ENCODE results near the gene PDK4.
"Not testable (repeated sequence)": the region's sequence is repeated elsewhere in the genome, so short reads cannot be mapped to it uniquely, and the experiment has no call there.

Gene PDK4

DNA sequence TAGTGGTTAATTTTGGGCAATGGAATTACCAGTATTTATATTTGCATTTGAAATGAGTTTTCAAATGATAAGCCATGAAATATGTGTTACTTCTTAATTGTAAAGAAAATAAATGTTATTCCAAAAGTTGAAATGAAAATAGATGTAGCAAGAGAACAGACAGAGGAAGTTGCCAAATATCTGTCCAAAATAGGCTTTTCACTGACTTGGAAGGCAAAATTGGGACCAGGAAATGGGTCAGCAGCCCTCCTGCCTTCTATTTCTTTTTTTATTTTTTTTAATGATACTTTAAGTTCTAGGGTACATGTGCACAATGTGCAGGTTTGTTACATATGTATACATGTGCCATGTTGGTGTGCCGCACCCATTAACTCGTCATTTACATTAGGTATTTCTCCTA lies 8.1 kb upstream of the PDK4 start:
- not testable (repeated sequence) for DNase-seq

DNA sequence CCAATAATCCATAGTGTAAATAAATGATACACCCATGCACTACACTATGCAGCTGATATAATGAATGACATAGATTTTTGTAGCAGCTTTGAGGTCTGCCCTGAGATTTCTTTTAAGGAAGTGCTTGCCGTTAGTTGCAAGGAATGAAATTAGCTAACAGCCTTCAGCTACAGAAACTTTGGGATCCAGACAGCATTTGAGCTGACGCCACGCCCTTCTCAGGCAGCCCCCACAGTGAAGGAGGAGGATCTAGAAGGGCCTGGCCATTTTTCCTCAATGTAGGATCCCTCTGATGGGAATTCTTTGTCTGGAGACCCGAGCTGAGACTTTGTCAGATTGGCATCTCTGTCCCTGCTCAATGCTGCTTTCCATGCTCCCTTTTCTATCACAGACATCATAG lies 6.1 kb upstream of the PDK4 start:
- DNase-seq, result no peak

DNA sequence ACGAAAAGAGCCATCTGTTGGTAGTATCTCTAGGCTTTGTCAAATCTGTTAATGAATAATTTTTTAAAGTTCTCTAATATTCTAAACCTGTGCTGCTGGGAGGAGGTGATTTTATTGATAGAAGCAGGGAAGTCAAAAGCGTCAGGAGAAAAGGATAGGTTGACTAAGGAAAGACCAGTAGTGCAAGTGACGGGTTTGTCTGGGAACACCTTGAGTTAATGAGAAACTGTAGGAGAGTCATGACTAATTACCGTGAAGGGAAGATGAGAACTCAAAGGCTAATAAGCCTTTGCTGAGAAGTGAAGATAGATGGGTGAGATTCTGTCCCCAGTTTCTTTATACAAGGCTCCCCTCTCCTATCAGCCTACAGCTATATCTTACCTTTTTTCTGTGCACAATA lies 5.0 kb upstream of the PDK4 start:
- no peak for DNase-seq

DNA sequence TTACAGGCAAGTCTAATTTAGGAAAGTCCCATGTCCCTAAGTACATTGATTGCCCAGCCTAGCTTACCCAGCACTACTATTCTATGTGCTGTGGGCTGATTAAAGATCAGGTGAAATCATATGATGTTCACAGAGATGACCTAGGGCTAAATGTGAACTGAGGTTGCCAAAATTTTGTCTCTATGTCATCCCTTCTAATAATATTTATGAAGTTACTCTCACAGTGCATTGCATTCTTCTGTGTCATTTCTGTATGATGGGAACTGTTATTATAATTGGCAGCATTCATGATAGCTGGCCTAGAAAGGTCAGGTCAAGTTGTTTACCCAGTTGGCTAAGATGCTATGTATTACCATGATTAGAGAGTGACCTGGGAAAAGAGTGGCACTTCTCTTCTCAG lies 2.8 kb upstream of the PDK4 start:
- no peak for DNase-seq

DNA sequence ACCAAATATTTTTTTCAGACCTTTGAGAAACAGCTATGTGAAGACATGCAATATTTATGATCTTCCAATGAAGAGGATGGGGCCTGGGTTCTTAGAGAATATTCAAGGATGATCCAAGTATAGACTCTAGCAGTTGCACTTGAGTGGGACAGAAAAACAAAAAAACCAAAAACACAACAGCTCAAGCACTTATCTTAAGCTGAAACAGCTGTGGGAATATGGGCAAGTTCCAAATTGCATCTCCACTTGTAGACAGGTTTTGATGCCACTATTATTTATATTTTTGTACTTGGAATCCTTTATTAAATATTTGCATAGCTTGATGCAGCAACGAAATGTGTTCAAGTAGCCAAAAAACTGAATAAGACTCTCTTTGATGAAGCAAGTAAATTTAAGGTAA lies 2.2 kb upstream of the PDK4 start:
- DNase-seq, result no peak

DNA sequence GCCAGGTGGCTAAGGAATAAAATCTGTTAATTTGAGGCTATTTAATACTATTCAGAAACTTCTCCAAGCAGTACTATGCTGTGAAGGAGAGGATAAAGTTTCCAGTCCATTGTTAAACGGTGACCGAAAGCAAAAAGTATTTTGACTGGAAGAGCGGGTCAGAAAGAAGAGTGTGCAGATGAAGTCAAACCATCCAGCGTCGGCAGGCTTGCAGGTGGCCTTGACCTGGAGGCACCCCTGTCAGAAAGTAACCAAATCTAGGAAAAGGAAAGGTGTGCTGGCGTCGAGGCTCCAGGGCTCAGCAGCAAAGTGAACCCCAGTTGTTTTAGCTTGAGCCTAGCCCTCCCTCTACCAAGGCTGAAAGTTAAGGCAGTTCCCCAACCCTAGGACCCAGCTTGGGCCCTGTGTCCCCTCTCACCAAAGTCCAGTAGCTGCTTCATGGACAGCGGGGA lies 544 bp downstream of the PDK4 start:
- DNase-seq, result no peak

DNA sequence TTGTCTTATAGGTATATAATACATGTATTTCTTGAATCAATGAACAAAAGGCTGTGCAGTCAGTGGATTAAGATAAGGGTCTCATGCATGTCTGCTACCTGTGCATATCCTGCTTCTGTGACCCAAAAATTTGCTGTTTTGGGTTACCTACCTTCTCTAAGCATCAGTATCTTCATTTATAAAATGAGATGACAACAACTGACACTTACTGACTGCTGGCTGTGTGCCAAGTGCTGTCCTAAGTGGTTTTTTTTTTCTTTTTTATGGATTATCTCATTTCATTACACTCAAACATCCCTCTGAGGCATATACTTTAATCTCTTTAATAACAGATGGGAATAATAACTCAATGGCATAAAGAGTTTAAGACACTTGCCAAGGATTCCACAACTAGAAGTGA lies 2.1 kb downstream of the PDK4 start:
- no peak for DNase-seq

DNA sequence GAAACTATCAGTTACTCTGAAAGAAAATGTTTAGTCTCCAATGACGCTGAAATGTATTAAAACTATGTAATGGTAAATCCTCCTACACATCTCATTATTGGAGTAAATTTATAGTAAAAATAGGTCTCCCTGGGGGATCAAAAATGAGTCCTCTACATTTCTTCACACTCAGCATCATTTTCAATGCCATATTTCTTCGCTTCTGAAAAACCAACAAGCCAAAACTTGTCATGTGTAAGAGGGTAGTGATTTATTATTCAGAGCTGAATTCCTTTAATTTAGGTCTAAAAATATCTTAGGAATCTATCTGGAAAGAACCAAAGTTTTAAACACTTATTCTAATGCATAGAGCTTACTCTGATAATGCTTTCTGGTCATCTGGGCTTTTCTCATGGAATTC lies 3.0 kb downstream of the PDK4 start:
- DNase-seq, result no peak

DNA sequence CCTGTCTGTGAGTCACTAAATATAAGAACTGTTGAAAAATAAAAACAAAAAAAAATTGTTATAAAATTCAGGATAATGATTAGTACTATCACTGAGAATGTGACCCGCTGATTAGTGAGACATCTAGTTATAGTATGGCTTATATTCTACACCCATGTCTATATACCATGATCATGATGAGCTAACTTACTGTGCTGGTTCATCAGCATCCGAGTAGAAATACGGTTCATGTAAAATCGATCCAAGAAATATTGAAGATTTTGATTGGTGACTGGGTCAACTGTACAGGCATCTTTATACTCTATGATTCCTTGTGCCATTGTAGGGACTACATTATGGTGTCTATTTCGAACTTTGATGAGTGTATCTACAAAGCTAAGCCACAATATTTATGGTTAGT lies 3.7 kb downstream of the PDK4 start:
- no peak for DNase-seq

DNA sequence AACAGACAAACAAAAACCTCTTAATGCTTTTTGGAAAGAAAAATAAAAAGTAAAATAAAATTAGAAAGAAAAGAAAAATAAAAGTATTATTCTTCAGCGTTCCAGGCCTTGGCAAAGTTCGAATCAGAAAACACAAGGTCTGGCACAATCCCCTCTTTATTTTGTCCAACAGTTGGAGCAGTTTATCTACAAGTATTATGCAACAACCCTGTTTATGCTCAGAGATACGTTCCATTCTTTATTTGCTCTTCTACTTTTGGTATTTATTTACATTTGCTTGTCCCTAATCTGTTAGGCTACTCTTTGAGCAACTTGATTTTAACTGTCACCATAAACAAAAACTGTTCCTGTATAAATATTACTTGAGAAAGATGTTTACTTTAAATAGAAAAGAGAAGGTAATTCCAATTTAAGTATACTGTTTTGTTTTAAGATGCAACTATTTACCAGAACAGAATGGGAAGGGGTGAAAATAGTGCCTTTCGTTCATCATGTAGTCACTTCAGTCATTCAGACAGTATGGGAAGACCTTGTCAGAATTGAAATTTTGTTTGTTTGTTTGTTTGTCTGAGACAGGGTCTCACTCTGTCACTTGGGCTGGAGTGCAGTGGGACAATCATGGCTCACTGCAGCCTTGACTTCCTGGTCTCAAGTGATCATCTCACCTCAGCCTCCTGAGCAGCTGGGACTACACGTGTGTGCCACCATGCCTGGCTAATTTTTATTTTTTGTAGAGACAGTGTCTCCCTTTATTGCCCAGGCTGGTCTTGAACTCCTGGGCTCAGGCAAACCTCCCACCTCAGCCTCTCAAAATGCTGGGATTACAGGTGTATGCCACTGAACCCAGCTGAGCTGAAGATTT lies 5.7 kb downstream of the PDK4 start:
- no peak for DNase-seq

DNA sequence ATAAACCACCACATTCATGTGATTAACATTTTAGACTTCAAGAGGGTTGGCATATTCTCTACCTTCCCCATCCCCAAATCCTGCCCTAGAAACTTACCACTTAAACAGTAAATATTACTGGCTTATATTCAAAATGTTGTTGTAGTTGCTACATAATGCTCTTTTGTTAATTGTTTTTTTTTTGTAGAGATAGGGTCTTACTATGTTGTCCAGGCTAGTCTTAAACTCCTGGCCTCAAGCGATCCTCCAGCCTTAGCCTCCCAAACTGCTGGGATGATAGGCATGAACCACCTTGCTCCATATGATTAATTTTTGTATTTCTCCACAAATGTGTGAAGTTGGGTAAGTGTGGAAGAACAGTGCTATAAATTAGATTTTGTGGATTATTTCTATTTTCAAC lies 6.5 kb downstream of the PDK4 start:
- no peak for DNase-seq

DNA sequence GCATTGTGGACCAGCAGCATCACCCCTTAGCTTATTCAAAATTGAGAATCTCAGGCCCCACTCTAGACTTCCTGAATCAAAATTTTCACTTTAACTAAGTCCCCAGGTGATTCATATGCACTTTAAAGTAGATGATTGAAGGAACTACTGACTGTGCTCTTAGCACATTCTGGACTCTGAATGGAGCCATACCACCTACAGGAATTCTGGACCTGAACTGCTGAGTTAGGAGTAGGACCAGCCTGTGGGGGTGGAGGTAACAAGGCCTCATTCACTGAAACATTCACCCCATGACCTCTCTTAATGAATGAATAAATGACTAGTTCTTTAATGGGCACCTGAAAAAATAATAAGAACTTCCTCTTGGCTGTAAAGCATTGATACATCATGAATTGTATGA lies 7.3 kb downstream of the PDK4 start:
- DNase-seq, result no peak

DNA sequence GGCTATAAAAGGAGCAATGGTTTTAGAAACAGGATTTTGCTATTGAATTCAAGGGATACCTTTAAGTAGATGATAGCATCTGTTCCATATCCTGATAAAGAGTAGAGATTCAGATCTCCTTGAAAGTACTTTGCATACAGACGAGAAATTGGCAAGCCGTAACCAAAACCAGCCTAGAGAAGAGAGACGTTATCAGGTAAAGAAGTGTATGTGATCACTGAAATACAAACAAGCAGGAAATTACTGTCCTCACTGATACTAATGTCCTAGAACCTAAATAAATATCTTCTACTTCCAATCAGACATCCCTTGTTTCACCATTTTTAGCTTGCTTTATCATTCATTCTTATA lies 9.4 kb downstream of the PDK4 start:
- DNase-seq, result no peak

DNA sequence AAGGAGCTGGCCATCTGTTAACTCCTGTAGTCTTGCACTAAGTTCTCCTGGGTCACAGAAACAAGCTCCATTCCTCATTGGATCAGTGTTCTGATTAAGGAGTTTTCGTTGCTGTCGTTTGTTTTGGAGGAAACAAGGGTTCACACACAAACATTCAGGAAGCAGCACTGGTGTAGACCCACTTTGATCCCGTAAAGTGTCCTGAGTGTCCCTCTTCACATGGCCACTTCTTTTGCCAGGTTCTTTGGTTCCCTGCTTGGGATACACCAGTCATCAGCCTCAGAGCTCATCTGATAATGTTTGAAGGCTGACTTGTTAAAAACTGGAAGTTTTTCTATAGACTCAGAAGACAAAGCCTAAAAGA lies 10.9 kb downstream of the PDK4 start:
- DNase-seq, result no peak

DNA sequence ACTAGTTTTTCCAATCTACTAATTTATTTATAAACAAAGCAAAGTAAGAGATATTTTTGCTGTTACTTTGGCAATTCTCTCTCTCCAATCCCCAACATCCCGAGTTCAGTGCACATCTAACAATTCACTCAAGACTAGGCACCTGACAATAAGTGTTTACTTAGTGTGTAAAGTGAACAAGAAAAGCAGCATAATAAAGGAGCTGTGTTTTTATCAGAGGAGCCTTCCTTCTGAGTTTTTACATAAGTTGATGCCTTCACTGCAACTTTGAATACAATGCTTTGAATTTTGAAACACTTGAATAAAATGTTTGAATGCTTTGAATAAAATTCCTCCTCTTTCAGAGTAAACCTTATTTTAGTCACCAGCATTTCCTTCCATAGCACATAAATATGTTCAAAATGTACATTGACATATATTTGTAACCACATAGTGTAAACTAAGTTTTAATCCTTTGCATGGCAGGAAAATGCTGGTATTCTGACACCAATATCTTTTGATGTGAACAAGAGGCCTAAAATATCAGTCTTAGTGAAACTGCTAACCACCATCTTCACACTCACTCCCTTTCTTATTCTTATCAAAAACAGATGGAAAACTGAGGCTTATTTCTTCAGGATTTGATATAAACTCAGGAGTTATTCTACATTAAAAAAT lies 11.4 kb downstream of the PDK4 start:
- no peak for DNase-seq

DNA sequence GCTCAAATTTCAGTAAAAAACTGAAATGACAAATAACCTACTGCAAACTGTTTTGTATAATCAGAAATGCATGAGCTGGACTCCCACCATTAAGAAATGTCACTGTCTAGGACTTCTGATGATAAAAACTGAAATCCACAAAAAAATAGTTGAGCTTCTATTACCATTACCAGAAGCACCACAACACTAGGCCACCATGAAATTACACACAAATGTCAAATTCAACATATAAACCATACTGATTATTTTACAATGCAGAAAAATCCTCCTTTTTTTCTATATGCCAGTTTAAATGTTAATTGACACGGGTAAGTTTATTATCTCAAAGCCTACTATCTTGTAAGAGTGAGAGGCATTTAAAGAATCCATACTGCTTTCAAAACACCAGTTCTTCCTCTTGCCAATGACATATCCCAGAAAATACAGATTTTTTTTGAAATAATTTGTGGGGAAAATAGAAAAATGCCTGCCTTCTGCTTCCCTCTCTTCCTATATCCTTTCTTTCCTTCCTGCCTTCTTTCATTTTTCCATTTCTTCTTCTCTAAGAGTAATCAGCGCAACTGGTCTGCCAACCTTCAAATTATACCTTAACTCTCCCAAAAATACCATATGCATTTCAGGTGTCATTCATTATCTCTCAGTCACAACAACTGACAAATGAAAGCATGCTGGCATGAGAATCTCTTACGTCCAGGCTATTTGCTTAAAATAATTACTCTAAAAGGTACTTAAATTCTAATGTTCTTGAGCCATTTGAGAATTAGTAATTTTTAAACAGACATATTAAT lies 12.3 kb downstream of the PDK4 start:
- no peak for DNase-seq

DNA sequence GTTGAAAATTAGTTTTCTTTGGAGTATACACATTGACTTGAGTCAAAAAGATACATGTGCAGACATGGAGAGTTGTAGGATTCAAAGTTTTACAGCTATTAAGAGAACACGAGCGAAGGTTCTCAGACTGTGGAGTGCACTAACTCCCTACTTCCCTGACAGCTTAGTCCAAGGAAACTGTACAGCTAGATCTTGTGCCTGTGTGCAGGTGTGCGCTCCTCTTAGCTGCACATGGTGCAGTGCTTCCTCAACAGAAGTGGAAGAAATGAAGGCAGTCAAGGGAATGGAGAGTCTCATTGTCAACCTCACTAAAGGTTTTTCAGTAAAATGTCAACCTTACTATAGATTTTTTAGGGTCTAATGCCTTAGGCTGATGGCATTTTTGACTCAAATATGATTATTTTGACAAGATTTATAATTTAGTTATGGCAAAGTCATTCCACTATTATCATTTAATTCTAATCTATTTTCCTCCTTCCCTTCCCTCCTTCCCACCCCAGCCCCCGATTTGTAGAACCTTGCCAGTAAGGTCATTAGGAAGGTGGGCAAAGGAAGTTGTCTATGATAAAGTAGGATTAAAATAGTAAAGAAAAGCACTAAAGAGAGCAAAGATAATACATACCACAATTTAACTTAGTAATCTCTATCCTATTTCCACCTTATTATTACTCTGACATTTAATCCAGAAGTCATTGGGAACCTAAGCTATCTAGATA lies 13.6 kb downstream of the PDK4 start:
- DNase-seq, result no peak

DNA sequence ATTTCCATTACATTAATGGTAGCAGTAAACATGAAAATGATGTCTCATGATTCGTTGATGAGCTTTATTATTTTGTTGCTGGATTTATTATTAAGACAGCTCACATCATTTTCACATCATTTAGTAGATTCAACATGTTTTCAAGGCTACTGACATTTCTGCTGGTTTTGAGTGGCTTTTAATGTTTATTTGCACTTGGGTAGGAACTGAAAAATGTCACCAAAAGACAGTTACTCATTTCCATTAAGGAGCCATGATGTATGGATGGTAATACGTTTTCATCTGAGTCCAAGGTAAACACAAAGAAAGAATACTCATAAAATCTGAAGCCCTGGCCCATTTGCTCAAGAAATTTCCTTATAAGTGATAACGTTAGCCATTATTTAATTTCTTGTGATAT lies 14.8 kb downstream of the PDK4 start:
- DNase-seq, result no peak

DNA sequence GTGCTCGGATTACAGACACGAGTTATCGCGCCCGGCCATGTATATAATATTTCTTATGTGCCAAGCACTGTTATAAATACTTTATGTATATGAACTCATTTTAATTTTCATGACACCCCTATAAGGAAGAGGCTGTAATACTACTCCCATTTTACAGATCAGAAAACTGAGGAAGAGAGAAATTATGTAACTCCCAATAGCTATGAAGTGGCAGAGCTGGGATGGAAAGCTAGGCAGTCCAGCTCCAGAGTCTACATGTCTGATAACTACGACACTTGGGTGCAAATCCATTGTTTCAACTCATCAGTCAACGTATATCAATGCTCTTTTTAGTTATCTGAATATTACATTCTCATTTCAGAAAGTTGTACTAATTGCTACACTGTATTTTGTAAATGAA lies 17.0 kb downstream of the PDK4 start:
- DNase-seq, result no peak

DNA sequence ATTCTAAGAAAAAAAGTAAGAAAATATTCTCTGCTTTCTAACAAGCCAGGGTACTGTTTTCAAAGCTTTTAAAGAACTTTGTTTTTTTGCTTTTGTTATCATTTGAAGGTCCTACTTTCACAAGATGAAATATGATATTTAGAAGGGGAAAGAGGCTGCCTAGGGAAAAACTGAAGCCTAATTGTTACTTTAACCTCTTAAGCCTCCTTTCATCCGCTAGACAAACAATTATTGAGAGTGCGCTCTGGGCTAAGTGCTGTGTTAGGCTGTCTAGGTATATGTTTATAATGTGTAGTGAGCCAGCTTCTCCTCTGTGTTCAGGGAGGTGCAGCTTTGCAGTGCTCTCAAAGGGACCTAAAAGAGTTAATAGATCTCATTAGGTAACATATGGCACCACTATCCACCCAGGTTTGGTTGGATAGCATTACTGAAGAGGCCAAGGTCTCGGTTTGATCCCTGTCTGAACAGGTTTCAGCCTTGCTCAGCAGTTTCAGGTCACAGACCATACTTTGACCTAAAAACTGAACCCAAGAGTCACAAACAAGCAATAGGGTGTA lies 17.9 kb downstream of the PDK4 start:
- DNase-seq, result no peak

DNA sequence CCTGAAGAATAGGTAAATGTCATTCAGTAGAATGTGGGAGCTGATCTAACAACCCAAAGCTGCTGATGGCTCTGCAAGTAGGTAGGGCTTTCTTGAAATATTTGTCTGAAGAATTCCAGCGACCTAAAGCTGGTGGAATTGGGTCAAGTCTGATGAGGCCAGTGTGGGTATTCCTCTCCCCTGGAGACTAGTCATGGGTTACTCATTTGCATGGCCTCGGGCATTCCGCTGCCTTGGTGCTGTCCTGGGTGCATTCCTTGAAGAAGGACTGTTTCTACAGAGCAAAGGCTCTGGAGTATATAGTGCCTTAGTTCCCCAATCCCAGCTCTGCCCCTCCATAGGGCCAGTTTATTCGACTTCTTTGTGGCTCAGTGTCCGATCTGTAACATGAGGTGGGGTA lies 19.2 kb downstream of the PDK4 start:
- no peak for DNase-seq

DNA sequence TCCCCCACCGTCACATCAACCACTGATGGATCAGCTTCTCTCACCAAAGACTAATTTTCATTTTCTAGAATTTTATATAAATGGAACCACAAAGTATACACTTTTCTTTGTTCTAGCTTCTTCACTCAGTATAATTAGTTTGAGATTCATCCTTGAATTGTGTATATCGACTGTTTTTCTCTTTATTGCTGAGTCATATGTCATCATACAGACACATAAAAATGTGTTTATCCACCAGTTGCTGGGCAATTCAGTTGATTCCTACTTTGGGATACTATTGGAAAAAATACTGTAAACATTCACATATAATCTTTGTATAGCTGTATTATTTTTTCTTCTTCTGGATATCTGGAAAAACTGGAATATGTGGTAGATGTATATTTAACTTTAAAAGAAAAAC lies 26.6 kb downstream of the PDK4 start:
- no peak for DNase-seq

DNA sequence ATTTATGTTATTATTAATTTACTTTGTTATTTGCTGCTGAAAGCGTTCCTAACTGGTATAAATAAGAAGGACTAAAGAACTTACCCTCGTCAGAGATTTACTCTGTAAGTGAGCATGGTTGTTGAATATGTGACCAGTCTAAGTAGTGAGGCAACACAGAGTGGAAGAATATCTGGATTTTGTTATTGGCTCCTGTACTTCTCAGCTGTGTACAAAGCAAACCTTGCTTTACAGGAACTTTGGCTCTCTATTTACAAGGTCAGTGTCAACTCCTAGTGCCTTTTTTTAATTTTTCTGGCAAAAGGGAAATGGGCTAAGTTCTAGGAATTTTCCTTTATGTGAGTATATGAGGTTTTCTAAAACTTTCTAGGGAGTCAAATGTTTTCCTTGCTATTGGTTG lies 35.6 kb downstream of the PDK4 start:
- no peak for DNase-seq
